Nephron progenitor cell (in vitro differentiated cells): ENCODE measurements around the gene FAM111A.

Experiments
- DNase-seq: peaks from one replicate; pipeline ENCODE4 v3.0.0; 2021
- H3K27ac Mint-ChIP-seq: 2 replicates; pipeline ENCODE4 v1.8.0; 2021; ENCODE audit warnings: mild to moderate bottlenecking, moderate library complexity, mixed read lengths
- H3K27me3 Mint-ChIP-seq: 2 replicates; pipeline ENCODE4 v1.8.0; 2021; ENCODE audit warnings: mild to moderate bottlenecking, low read depth, mixed read lengths; ENCODE audit not compliant: poor library complexity
- H3K36me3 Mint-ChIP-seq: 2 replicates; pipeline ENCODE4 v1.8.0; 2021; ENCODE audit warnings: low read depth, mixed read lengths
- H3K4me1 Mint-ChIP-seq: 2 replicates; pipeline ENCODE4 v1.8.0; 2021; ENCODE audit warnings: mixed read lengths
- H3K4me3 Mint-ChIP-seq: 2 replicates; pipeline ENCODE4 v1.8.0; 2021; ENCODE audit warnings: mild to moderate bottlenecking, moderate library complexity, mixed read lengths
- H3K9me3 Mint-ChIP-seq: 2 replicates; pipeline ENCODE4 v1.8.0; 2021; ENCODE audit warnings: mild to moderate bottlenecking, moderate library complexity, mixed read lengths
- CTCF ChIP-seq: fragments of 200-600 bp; sonication (generic); IDR thresholded peaks from 2 replicates; pipeline ENCODE4 v1.5.0; 2021; ENCODE audit warnings: antibody characterized with exemption

The FAM111A gene

DNA sequence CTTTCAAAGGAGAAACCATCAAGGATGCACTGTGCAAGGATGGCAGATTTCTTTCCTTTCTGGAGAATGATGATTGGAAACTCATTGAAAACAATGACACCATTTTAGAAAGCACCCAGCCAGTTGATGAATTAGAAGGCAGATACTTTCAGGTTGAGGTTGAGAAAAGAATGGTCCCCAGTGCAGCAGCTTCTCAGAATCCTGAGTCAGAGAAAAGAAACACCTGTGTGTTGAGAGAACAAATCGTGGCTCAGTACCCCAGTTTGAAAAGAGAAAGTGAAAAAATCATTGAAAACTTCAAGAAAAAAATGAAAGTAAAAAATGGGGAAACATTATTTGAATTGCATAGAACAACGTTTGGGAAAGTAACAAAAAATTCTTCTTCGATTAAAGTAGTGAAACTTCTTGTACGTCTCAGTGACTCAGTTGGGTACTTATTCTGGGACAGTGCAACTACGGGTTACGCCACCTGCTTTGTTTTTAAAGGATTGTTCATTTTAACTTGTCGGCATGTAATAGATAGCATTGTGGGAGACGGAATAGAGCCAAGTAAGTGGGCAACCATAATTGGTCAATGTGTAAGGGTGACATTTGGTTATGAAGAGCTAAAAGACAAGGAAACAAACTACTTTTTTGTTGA is 9.8 kb downstream of the FAM111A start:
- peaks cover 3% of the 10 kb centered on the region for H3K27me3 Mint-ChIP-seq
- H3K9me3 Mint-ChIP-seq: no peaks in the 10 kb centered on the region
- DNase-seq: no peak
- H3K36me3 Mint-ChIP-seq: no peaks in the 10 kb centered on the region
- TF ChIP-seq CTCF: no peak
- no peaks in the 10 kb centered on the region for H3K4me1 Mint-ChIP-seq
- no peak overlapping the region for H3K27ac Mint-ChIP-seq
- no peak overlapping the region for H3K4me3 Mint-ChIP-seq

- H3K36me3 Mint-ChIP-seq: no peaks in the 10 kb centered on the region
- peaks cover 4% of the 10 kb centered on the region for H3K27me3 Mint-ChIP-seq
- H3K9me3 Mint-ChIP-seq: no peaks in the 10 kb centered on the region
- H3K27ac Mint-ChIP-seq: no peak overlapping the region
- DNase-seq: no peak
- H3K4me1 Mint-ChIP-seq: no peaks in the 10 kb centered on the region
- no peak overlapping the region for H3K4me3 Mint-ChIP-seq
- TF ChIP-seq CTCF: no peak
Observed at GRCh38 chr11:59154610-59155009, 12.0 kb downstream of the FAM111A start.

DNA sequence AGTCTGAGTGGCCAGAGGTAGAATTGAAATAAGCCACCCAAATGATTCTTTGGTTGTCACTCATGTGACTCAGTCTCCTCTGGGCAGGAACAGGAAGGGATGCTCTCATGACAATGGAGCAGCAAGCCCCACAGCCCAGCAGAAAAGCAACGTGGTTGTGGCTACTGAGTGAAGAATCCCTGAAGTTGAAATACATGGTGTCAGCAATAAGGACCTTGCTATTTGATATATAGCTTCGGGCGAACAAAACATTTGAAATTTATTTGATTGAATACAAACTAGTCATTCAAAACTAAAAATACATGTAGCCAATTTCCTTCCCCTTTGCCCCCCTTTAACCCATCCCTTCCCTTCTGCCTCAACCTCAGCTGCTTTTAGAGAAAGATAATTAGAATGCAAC is 14.8 kb downstream of the FAM111A start:
- H3K9me3 Mint-ChIP-seq: peaks cover 5% of the 10 kb centered on the region
- no peaks in the 10 kb centered on the region for H3K4me1 Mint-ChIP-seq
- peaks cover 15% of the 10 kb centered on the region for H3K27me3 Mint-ChIP-seq
- no peak overlapping the region for H3K27ac Mint-ChIP-seq
- H3K4me3 Mint-ChIP-seq: no peak overlapping the region
- H3K36me3 Mint-ChIP-seq: no peaks in the 10 kb centered on the region
- DNase-seq: no peak
- no peak for TF ChIP-seq CTCF

- Mint-ChIP-seq H3K27me3 (peaks cover 21% of the 10 kb centered on the region), H3K4me1 (no peaks in the 10 kb centered on the region)
- peak; percentile 80 for TF ChIP-seq CTCF
Observed at GRCh38 chr11:59158206-59159068, 15.8 kb downstream of the FAM111A start.

DNA sequence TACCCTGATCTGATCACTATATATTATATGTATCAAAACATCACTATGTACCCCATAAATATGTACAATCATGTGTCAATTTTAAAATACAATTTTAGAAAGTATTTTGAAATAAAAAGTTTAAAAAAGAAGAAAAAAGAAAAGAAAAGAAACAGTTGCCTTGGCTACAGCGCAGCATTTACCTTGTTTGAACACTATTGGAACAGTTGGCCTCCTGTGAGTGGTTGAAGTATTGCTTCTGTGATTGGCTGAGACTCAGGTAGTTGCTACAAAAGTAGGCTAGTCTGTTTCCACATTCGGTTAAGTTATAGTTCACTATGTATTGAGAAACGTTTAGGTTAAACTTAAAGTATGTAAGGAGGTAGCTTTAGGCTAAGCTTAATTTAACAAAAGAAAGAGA is 21.4 kb downstream of the FAM111A start:
- Mint-ChIP-seq H3K27me3 (peaks cover 36% of the 10 kb centered on the region), H3K36me3 (no peaks in the 10 kb centered on the region), H3K27ac (no peak overlapping the region), H3K4me3 (no peak overlapping the region), H3K4me1 (no peaks in the 10 kb centered on the region), H3K9me3 (peaks cover 5% of the 10 kb centered on the region)
- TF ChIP-seq CTCF: no peak
- DNase-seq: no peak

More at GRCh38 chr11:59158206-59159068, 15.8 kb downstream of the FAM111A start:
- Mint-ChIP-seq H3K4me3 (no peak overlapping the region), H3K36me3 (no peaks in the 10 kb centered on the region), H3K9me3 (peaks cover 5% of the 10 kb centered on the region), H3K27ac (no peak overlapping the region)
- peak; percentile 58 for DNase-seq
